Measurements from ENCODE around the gene SLC6A12. TPM values are rescaled to one million over a fixed set of nuclear protein-coding genes. Genes with fewer than 3 reads are reported as not detected.

SLC6A12 gene
- total RNA-seq, 1 donor from 2014 or later = not detected

- intact Hi-C loops (cut with micrococcal nuclease) = no loop called here
- Mint-ChIP-seq H3K27ac (no peak overlapping the region), H3K4me3 (no peak overlapping the region), H3K27me3 (ENCODE audit: insufficient read depth) (peaks cover 7% of the 10 kb centered on the region), H3K4me1 (ENCODE audit: low read depth) (no peaks in the 10 kb centered on the region), H3K36me3 (ENCODE audit: low read depth) (no peaks in the 10 kb centered on the region), H3K9me3 (no peaks in the 10 kb centered on the region)
- no peak for DNase-seq (ENCODE audit: low spot score)
These were observed 62.4 kb downstream of the SLC6A12 start for GRCh38 chr12:151579-151978.

DNA sequence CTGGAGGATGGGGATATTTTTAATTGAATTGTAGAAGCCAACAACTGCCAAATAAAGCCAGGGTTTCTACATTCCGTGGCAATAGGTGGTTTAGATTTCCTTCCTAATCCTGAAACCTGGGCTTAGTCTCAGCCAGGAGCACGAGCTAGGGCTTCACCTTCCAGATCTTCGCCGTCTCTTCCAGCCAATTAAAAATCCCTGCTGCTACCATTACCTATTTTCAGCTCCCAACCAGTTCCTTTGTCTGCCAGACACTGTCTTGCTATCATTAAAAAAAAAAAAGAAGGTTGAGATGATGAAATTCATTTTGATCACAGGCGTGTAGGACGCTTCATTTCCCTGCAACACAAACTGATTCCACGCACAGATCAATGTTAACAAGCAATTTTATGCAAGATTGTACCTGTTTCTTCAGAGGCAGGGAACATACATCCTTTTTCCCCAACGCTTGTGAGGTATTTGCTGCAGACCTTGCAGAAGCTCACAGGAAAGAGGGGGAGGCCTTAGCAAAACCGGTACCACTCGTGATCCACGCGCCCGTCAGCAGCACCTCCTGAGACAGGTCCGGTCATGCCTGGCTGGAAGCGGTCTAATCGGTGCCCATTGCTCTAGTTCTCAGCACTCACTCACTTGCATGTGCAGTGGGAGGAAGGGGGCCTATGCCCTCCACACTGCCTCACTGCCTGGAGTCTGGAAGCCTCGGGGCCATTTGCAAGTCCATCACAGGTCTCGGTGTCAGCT, 65.1 kb downstream of the SLC6A12 start:
- H3K4me3 Mint-ChIP-seq = no peak overlapping the region
- intact Hi-C loops (cut with micrococcal nuclease) = no loop called here
- no peaks in the 10 kb centered on the region for H3K9me3 Mint-ChIP-seq
- H3K27ac Mint-ChIP-seq = no peak overlapping the region
- no peaks in the 10 kb centered on the region for H3K36me3 Mint-ChIP-seq (ENCODE audit: low read depth)
- no peaks in the 10 kb centered on the region for H3K4me1 Mint-ChIP-seq (ENCODE audit: low read depth)
- DNase-seq (ENCODE audit: low spot score) = no peak
- H3K27me3 Mint-ChIP-seq (ENCODE audit: insufficient read depth) = peaks cover 7% of the 10 kb centered on the region

- intact Hi-C loops (cut with micrococcal nuclease) = no loop called here
- no peaks in the 10 kb centered on the region for H3K4me1 Mint-ChIP-seq (ENCODE audit: low read depth)
- no peaks in the 10 kb centered on the region for H3K36me3 Mint-ChIP-seq (ENCODE audit: low read depth)
- H3K9me3 Mint-ChIP-seq = no peaks in the 10 kb centered on the region
- H3K27ac Mint-ChIP-seq = no peak overlapping the region
- DNase-seq (ENCODE audit: low spot score) = no peak
- peaks cover 9% of the 10 kb centered on the region for H3K27me3 Mint-ChIP-seq (ENCODE audit: insufficient read depth)
- H3K4me3 Mint-ChIP-seq = no peak overlapping the region
These were observed 66.7 kb downstream of the SLC6A12 start for GRCh38 chr12:147242-147641.

GRCh38 chr12:145369-145960, 68.5 kb downstream of the SLC6A12 start:
- H3K27me3 Mint-ChIP-seq (ENCODE audit: insufficient read depth) = peaks cover 6% of the 10 kb centered on the region
- no peak for DNase-seq (ENCODE audit: low spot score)
- H3K4me1 Mint-ChIP-seq (ENCODE audit: low read depth) = no peaks in the 10 kb centered on the region
- H3K36me3 Mint-ChIP-seq (ENCODE audit: low read depth) = no peaks in the 10 kb centered on the region
- intact Hi-C loops (cut with micrococcal nuclease) = no loop called here
- H3K4me3 Mint-ChIP-seq = no peak overlapping the region
- no peaks in the 10 kb centered on the region for H3K9me3 Mint-ChIP-seq
- H3K27ac Mint-ChIP-seq = no peak overlapping the region

- Mint-ChIP-seq H3K4me1 (ENCODE audit: low read depth) (no peaks in the 10 kb centered on the region), H3K4me3 (no peak overlapping the region), H3K27ac (no peak overlapping the region), H3K36me3 (ENCODE audit: low read depth) (no peaks in the 10 kb centered on the region), H3K9me3 (no peaks in the 10 kb centered on the region), H3K27me3 (ENCODE audit: insufficient read depth) (peaks cover 11% of the 10 kb centered on the region)
- intact Hi-C loops (cut with micrococcal nuclease) = no loop called here
- no peak for DNase-seq (ENCODE audit: low spot score)
These were observed 69.2 kb downstream of the SLC6A12 start for GRCh38 chr12:144650-145284.

- intact Hi-C loops (cut with micrococcal nuclease) = no loop called here
- Mint-ChIP-seq H3K36me3 (ENCODE audit: low read depth) (no peaks in the 10 kb centered on the region), H3K27me3 (ENCODE audit: insufficient read depth) (peaks cover 16% of the 10 kb centered on the region), H3K27ac (no peak overlapping the region), H3K4me1 (ENCODE audit: low read depth) (no peaks in the 10 kb centered on the region), H3K4me3 (no peak overlapping the region), H3K9me3 (no peaks in the 10 kb centered on the region)
- DNase-seq (ENCODE audit: low spot score) = no peak
These were observed 69.8 kb downstream of the SLC6A12 start for GRCh38 chr12:143964-144649.

DNA sequence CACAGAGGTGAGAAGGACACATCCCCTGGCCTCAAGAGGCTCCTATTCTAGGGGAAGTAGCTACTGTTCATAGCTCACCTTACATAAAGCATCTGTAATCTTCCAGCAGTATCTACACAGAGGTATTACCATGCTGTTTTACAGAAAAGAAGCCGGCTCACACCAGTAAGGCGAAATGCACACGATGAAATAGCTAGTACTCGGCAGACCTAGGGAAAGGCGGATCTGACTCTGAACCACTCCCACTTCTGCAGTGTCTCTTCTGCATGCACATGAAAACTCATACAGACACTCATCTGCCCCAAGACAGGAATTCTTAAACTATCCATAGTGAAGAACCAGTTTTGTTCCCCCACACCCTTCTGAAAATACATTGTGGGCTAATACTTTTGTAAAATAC, 73.8 kb downstream of the SLC6A12 start:
- Mint-ChIP-seq H3K9me3 (no peaks in the 10 kb centered on the region), H3K36me3 (ENCODE audit: low read depth) (no peaks in the 10 kb centered on the region), H3K4me1 (ENCODE audit: low read depth) (no peaks in the 10 kb centered on the region), H3K4me3 (no peak overlapping the region), H3K27me3 (ENCODE audit: insufficient read depth) (peaks cover 19% of the 10 kb centered on the region), H3K27ac (no peak overlapping the region)
- intact Hi-C loops (cut with micrococcal nuclease) = no loop called here
- no peak for DNase-seq (ENCODE audit: low spot score)

Other genes with a start within 250 kb of the SLC6A12 start
- gene IQSEC3, start 147.4 kb downstream of the SLC6A12 start, total RNA-seq = 0.05 and 0.24 TPM in 2 replicates
- gene SLC6A13, start 48.7 kb upstream of the SLC6A12 start, total RNA-seq = 0.27 and 0.44 TPM in 2 replicates
- 81.2 and 83.8 TPM in 2 replicates for gene KDM5A, start 175.2 kb upstream of the SLC6A12 start, total RNA-seq
- gene CCDC77, start 187.5 kb upstream of the SLC6A12 start, total RNA-seq = 12.6 and 14.6 TPM in 2 replicates
- 7.6 and 8.6 TPM in 2 replicates for gene B4GALNT3, start 245.8 kb upstream of the SLC6A12 start, total RNA-seq